22Rv1 (cell line): ENCODE data around the gene POF1B.
"Not testable (repeated sequence)": the region's sequence is repeated elsewhere in the genome, so short reads cannot be mapped to it uniquely, and the experiment has no call there.

Source experiments
- H3K27ac ChIP-seq: fragments of 450-650 bp; 2 replicates; pipeline ENCODE4 v1.5.1; 2017
- CTCF ChIP-seq: fragments of 450-650 bp; IDR thresholded peaks from 2 replicates; pipeline ENCODE4 v1.5.1; 2017; ENCODE audit warnings: mild to moderate bottlenecking
- ZFX ChIP-seq: fragments of 450-650 bp; IDR thresholded peaks from 2 replicates; pipeline ENCODE4 v1.6.1; 2017; ENCODE audit warnings: antibody characterized with exemption, borderline replicate concordance

POF1B gene

GRCh38 chrX:85309717-85310116 is 69.7 kb downstream of the POF1B start:
- TF ChIP-seq CTCF: no peak
- no peak for TF ChIP-seq ZFX
- no peak overlapping the region for H3K27ac ChIP-seq

GRCh38 chrX:85303544-85303943 is 75.9 kb downstream of the POF1B start:
- no peak overlapping the region for H3K27ac ChIP-seq
- TF ChIP-seq CTCF (no peak), ZFX (no peak)

- no peak overlapping the region for H3K27ac ChIP-seq
- TF ChIP-seq ZFX (no peak), CTCF (peak; percentile 14; the same call in 1 of the 2 replicates)
Observed at GRCh38 chrX:85288992-85289723, 90.3 kb downstream of the POF1B start.

GRCh38 chrX:85285286-85285685 is 94.2 kb downstream of the POF1B start:
- H3K27ac ChIP-seq: not testable (repeated sequence)

- TF ChIP-seq CTCF (no peak), ZFX (no peak)
- H3K27ac ChIP-seq: peak overlapping the region; percentile 47
Observed at GRCh38 chrX:85244450-85245211, 134.8 kb downstream of the POF1B start.

GRCh38 chrX:85243761-85244449 is 135.6 kb downstream of the POF1B start, which contains the start of the genes SATL1 and ZNF711:
Gene SATL1 (minus strand): TSS chrX:85243779. CDS start chrX:85108968, 134,811 bp downstream.
Gene ZNF711 (plus strand): TSS chrX:85243991. CDS start chrX:85247573, 3,582 bp downstream.
- no peak for TF ChIP-seq ZFX
- TF ChIP-seq CTCF: no peak
- H3K27ac ChIP-seq: peak within 1 kb of the TSS; percentile 47

- no peak overlapping the region for H3K27ac ChIP-seq
- TF ChIP-seq ZFX: no peak
- TF ChIP-seq CTCF: no peak
Observed at GRCh38 chrX:85243155-85243554, 136.3 kb downstream of the POF1B start.
